ENCODE results near the gene DTX1. TPM values are rescaled to one million over a fixed set of nuclear protein-coding genes. Genes with fewer than 3 reads are reported as not detected.

Gene DTX1
- 0.06 TPM for polyA plus RNA-seq (2013, experiment 1 of 2; ENCODE audit: insufficient read length)
- 0.44 TPM for polyA plus RNA-seq (2013, experiment 2 of 2; ENCODE audit: insufficient read length)

- no peak for DNase-seq
Observed at GRCh38 chr12:113056631-113057488, at the start of gene DTX1. DTX1 (plus strand) TSS chr12:113056730; CDS start chr12:113058193, 1,463 bp downstream.

GRCh38 chr12:113007166-113007565, 49.4 kb upstream of the DTX1 start:
- peak; percentile 9 for DNase-seq

GRCh38 chr12:113010701-113011100, 45.8 kb upstream of the DTX1 start:
- DNase-seq, result no peak

GRCh38 chr12:113014565-113014964, 42.0 kb upstream of the DTX1 start:
- no peak for DNase-seq

GRCh38 chr12:113016796-113017195, 39.7 kb upstream of the DTX1 start:
- DNase-seq, result no peak

GRCh38 chr12:113019025-113019424, 37.5 kb upstream of the DTX1 start:
- peak; percentile 2 for DNase-seq

- no peak for DNase-seq
Observed at GRCh38 chr12:113021500-113021899, 35.0 kb upstream of the DTX1 start.

- no peak for DNase-seq
Observed at GRCh38 chr12:113022563-113023297, 33.8 kb upstream of the DTX1 start.

- DNase-seq, result no peak
Observed at GRCh38 chr12:113027726-113028125, 28.8 kb upstream of the DTX1 start.

GRCh38 chr12:113030875-113031525, 25.5 kb upstream of the DTX1 start:
- DNase-seq, result peak; percentile 58

GRCh38 chr12:113039911-113040445, 16.6 kb upstream of the DTX1 start:
- no peak for DNase-seq

- DNase-seq, result peak; percentile 34
Observed at GRCh38 chr12:113040722-113041171, 15.8 kb upstream of the DTX1 start.

GRCh38 chr12:113041560-113041959, 15.0 kb upstream of the DTX1 start:
- DNase-seq, result no peak

GRCh38 chr12:113043240-113043639, 13.3 kb upstream of the DTX1 start:
- no peak for DNase-seq

GRCh38 chr12:113044516-113044915, 12.0 kb upstream of the DTX1 start:
- DNase-seq, result no peak

GRCh38 chr12:113048716-113049127, 7.8 kb upstream of the DTX1 start:
- peak; percentile 60 for DNase-seq

- no peak for DNase-seq
Observed at GRCh38 chr12:113049976-113050742, 6.4 kb upstream of the DTX1 start.

GRCh38 chr12:113050795-113051194, 5.7 kb upstream of the DTX1 start:
- no peak for DNase-seq

- DNase-seq, result no peak
Observed at GRCh38 chr12:113051759-113052158, 4.8 kb upstream of the DTX1 start.

GRCh38 chr12:113052326-113052725, 4.2 kb upstream of the DTX1 start:
- DNase-seq, result no peak

- DNase-seq, result no peak
Observed at GRCh38 chr12:113054948-113055486, 1.5 kb upstream of the DTX1 start.

Data from fibroblast of skin of scalp (primary cell).